Endometrial microvascular endothelial cells (primary cell): ENCODE results near the gene FCRL5. TPM values are rescaled to one million over a fixed set of nuclear protein-coding genes. Genes with fewer than 3 reads are reported as not detected.
"Not testable (repeated sequence)": the region's sequence is repeated elsewhere in the genome, so short reads cannot be mapped to it uniquely, and the experiment has no call there.

Source experiments
- in situ Hi-C: cut with HindIII; loops from 2 replicates; pipeline ENCODE4 v1.10.0; 2017; ENCODE audit warnings: low sequenced_read_pairs, low pct_unique_long_range_greater_than_20kb; ENCODE audit errors: inconsistent ontology term
- total RNA-seq: library from RNA; depleted of rRNA; stranded (reverse); fragments of >200 nt; gene quantifications from one replicate; pipeline ENCODE4 v1.2.3, GENCODE V29; 2015; ENCODE audit errors: inconsistent ontology term

FCRL5 gene
- total RNA-seq, 1 donor from 2014 or later: not detected

DNA sequence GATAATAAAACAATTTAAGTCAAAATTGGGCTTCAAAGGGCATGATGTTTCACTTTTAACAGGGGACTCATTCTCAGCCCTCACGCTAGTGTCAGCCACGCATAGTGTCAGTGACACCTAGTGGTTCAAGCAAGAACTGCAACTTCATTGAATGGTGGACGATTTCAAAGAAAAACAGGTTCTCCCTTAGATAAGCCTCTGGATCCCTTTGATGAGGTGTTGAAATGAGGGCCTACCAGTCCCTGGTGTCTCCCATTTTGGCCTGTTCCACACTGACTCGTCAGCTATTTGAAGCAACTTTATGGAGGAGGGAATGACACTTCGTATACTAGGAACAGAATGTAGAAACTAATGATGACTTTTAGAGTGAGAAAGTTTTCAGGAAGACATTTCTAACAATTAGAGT, 56.2 kb downstream of the FCRL5 start:
- in situ Hi-C loops: no loop called here

DNA sequence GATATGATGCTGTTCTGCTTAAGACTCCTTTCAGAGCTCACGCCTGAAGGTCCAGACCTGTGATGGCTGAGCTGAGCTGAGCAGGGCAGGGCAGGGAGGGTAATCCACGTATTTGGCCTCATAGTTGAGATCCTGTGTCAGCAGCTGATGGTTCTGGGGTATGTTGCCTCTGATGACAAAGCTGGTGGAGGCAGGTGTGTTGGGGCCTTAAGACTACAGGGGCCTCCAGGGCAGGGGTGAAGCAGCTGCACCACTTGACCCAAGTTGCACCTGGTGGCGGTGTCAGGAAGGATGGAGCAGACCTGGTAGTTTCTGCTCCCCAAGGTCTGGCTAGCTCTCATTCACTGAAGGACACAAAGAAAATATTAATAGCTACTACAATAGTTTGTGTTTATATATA, 57.0 kb downstream of the FCRL5 start:
- in situ Hi-C loops: no loop called here

DNA sequence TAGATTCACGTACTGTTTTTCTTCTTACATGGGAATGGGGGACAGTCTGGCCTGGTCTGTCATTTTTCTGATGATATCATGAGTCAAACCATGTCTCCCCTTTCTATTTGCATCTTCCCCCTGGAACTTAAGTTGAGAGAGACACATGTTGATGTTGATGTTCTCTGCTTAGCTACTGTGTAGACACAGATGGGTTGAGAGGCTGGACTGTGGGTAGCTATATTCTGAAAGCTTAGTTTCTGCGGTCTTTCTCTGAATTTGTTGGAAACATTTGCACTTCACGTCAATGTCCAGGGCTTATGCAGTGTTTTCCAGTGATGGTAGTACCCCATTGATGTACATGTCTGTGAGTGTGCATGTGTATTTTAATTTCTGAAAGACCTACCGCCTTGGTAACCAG, 58.2 kb downstream of the FCRL5 start:
- in situ Hi-C loops: no loop called here

DNA sequence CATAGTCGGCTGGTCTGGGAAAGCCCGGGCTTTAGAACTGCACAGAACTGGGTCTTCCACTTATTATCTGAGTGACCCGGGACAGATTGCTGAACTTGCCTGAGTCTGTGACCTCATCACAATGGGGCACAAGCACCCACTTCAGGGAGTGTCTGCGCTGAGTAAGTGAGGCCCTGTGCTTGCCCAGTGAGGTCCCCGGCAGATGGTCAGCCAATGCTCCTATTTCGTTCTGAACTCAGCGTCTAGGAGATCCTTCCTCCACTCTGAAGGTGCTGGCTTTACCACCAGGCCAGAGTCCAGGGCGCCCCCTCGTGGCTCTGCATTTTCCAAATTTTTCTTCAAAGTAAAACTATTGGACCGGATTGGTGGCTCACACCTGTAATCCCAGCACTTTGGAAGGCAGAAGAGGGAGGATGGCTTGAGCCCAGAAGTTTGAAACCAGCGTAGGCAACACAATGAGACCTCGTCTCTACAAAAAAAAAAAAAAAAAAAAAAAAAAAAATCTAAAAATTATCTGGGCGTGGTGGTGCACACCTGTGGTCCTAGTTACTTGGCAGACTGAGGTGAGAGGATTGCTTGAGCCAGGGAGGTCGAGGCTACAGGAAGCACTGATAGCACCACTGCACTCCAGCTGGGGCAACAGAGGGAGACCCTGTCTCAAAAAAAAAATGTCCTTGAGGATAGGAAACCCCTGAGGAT, 61.7 kb downstream of the FCRL5 start:
- in situ Hi-C loops: no loop called here

DNA sequence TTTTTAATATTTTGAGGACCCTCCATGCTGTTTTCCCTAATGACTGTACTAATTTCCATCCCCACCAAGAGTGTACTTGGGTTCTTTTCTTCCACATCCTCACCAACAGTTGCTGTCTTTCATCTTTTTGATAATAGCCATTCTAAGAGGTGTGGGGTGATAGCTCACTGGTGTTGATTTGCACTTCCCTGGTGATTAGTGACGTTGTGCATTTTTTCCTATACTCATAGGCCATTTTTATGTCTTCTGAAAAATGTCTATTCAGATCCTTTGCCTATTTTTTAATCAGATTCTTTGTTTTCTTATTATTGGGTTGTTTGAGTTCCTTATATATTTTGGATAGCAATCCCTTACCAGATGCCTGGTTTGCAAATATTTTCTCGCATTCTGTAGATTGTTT, 64.2 kb downstream of the FCRL5 start:
- in situ Hi-C loops: no loop called here

DNA sequence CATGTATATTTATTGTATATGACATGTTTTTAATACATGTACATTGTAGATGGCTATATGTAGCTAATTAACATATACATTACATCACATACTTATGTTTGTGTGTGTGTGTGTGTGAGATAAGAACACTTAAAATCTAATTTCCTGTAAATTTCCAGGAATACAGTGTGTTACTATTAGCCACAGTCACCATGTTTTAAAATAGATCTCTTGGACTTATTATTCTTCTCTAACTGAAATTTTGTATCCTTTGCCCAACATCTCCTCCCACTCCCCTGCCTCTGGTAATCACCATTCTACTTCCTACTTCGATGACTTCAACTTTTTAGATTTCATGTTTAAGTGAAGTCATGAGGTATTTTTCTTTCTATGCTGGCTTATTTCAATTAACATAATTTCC, 64.8 kb downstream of the FCRL5 start:
- in situ Hi-C loops: no loop called here

DNA sequence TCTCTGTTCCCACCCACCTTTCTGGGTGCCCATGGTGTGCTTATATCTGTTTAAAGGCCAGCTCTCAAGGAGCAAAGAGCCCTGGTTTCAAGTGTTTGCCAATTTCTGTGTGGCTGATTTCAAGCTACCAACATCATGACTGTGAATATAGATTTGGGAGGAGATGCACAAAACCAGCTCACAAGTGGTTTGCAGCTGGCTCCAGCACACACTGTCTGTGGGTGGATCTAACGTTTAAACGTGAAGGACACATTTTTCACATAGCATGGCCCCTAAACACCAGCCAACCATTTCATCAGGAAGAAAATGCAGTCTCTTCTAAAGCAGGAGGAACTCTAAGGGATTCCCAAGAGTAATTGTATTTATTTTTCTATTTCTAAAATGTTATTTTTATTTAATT, 65.2 kb downstream of the FCRL5 start:
- in situ Hi-C loops: no loop called here

DNA sequence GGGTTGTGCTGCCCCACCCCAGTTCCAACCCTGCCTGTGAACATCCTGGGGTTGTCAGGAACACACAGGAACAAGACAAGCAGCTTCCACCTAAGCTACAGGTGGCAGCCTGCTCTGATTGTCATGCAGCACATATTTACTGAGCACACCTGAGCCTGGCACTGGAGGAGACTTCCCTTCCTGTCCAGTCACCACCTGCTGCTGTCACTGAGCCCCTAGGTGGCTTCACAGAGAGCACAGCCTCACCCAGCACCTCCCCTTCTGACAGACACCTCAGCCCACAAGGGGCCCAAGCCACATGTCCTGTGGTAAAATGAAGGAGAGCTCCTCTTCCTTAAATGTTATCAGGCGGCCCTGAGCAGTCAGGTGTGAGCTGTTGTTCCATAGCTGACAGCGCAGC, 65.9 kb downstream of the FCRL5 start:
- in situ Hi-C loops: not testable (repeated sequence)

DNA sequence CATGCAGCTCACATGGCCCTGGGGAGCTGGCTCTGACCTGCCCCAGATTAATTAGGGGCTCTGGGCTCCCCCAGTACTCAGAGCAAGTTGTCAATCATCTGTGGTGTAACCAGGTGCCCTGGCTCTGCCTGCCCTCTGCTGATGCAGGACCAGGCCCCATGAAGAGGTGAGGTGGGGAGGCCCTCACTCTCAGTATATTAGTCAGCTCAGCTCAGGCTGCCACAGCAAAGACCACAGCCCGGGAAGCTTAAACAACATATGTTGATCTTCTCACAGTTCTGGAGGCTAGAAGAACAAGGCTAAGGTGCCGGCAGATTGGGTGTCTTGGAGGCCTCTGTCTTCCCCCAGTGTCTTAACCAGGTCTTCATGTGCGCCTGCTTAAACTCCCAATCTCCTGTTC, 66.5 kb downstream of the FCRL5 start:
- in situ Hi-C loops: no loop called here

DNA sequence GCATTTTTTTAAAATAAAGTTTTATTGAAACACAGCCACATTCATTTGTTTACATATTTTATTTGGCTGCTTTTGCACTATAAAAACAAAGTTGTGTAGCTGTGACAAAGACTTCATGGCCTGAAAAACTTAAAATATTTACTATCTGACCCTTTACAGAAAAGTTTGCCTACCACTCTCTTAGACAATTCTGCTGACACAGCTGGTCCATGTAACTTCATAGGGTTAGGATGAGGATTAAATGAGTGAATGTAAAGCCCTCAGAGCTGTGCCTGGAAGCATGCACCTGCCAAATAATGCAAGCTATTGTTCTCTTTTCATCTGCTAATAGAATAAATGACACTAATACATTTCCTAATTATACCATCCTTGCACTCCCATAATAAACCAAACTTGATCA, 67.7 kb downstream of the FCRL5 start:
- in situ Hi-C loops: no loop called here

DNA sequence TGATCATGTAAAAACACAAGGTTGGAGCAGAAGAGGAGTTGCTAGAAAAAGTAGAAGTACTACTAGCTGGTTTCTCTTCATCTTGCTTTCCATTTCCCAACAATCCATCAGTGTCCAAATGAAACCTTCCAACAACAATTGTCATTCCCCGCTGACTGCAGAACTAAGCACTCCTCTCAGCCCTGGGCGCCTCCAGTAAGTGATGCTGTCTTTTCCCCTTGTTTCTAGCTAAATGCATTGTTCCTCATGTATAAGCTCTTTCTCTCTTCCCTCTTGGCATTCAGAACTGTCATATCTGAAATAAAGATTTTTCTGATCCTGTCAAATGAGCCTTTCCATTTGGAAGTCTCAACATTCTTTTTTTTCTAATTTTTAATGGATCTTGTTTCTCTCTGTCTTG, 68.7 kb downstream of the FCRL5 start:
- in situ Hi-C loops: no loop called here

DNA sequence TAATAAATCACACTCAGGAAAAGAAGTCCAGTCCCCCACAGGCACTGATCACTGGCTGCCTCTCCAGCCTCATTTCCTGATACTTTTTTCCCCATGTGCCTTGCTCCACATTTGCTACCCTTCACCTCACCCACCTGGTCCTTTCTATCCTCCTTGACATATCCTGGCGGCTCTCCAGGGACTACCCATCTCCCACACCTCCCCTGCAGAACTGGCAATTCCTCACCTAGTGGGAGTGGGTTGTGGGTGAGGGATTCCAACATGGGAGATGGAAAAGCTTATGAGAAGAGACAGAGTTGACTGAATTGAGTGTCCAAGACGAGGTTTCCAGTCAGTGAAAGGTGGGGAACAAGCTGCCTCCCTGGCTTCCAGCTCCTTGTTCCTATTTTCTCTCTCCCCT, 69.6 kb downstream of the FCRL5 start:
- in situ Hi-C loops: no loop called here

DNA sequence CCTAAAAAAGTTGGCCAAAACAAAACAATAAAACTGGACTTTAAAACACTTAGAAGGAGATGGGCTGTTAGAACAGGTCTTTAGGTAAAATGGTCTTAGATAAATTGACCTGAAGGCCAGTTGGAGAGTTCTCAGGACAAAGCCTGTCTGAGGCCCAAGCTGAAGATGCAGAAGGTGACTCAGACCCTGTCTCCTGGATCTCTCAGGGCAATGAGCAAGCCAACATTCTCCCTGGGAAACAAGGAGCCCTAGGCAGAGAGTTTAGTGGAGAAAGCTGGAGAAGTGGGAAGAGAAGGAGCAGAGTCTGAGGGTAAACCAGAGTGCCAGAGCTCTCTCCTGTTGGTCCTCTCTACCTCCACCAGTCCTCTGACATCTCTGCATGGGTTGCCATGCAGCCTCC, 70.1 kb downstream of the FCRL5 start:
- in situ Hi-C loops: no loop called here

DNA sequence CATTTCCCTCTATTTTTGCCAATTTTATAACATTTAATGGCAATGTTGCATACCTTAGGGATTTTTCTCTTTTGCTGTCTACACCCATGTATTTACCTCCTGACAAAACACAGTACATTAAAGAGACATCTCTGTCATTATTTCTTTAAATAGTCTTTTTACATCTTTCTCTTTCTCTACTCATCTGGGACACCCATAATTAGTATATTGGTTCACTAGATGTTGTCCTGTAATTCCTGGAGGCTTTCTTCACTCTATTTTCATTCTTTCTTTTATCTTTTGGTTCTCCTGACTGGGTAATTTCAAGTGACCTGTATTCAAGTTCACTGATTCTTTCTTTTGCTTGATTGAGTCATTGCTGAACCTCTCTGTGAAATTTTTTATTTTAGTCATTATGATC, 74.3 kb downstream of the FCRL5 start:
- in situ Hi-C loops: no loop called here

DNA sequence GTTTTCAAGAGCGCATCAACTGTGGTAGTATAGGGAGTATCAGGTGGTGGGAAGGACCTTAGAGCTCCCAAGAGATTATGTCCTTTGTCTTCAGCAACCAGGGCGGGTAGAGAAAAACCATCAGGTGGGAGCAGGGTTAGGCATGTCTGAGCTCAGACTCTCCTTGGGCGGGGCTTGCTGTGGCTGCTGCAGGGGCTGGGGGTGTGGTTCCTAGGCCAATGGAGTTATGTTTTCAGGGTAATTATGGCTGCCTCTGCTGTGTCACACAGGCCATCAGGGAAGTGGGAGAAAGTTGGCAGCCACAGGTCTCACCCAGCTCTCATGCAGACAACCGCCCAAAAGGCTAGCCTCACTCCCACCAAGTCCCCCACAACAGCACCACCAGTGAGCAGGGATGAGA, 74.9 kb downstream of the FCRL5 start:
- in situ Hi-C loops: no loop called here

DNA sequence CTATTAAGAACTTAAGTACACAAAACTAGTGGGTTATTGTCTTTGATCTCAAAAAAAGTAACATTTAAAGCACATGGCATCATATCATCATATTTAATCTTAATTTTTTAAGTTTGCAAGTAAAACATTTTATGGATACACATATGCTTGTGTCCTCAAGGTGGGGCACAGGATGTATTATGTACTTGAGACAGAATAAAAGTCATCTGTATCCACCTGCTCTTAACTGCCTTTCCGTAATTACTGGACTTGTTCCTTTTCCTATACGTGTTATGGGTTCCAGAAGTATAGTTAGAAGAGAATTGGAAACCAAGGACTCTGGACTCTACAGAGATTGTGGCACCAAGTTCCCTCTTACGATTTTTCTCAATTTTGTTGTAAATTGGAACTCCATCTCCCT, 79.4 kb downstream of the FCRL5 start:
- in situ Hi-C loops: no loop called here

DNA sequence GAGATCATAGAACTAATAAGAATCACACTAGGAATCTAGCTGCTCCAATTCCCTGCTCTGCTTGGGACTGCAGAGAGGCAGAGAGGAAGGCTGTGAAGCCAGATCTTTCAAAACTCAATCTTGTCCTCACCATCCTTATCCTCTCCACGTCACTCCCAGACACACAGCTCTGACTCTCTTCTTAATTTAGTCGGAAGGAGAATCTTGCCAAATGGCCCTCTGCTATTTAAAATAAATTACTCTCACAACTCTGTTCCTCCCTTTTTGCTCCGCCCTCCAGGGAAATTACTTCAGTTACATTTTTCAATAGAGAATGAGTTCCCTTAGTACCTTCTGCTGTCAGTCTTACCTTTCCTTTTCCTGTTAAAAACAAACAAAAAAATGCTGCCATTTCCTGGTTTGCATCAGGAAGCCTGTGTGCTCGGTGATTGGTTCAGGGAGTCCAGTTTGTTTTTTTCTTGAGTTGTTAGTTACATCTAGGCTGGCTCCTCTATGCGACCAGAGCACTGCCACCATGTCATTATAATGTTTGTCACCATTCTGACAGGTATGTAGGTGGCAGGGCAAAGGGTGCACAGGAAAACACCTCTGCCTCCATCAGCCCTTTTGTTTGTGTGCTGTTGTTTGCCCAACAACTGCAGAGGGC, 80.1 kb downstream of the FCRL5 start:
- in situ Hi-C loops: no loop called here

DNA sequence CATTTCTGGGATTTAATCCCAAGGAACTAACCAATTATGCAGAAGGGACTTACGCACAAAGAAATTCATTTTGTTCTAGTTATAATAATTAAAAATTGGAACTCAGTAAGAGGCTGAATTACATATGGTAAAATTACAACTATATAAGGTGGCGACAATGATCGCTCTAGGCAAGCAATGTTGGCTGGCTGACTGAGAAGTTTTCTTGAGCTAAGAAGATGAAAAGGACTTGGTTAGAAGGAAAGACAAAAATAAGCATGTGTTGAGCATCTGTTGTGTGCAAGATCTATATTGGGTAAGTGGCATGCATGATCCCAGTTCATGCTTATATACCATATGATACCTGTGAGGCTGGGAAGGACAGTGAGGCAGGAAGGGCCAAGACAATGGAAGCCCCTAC, 80.8 kb downstream of the FCRL5 start:
- in situ Hi-C loops: no loop called here

DNA sequence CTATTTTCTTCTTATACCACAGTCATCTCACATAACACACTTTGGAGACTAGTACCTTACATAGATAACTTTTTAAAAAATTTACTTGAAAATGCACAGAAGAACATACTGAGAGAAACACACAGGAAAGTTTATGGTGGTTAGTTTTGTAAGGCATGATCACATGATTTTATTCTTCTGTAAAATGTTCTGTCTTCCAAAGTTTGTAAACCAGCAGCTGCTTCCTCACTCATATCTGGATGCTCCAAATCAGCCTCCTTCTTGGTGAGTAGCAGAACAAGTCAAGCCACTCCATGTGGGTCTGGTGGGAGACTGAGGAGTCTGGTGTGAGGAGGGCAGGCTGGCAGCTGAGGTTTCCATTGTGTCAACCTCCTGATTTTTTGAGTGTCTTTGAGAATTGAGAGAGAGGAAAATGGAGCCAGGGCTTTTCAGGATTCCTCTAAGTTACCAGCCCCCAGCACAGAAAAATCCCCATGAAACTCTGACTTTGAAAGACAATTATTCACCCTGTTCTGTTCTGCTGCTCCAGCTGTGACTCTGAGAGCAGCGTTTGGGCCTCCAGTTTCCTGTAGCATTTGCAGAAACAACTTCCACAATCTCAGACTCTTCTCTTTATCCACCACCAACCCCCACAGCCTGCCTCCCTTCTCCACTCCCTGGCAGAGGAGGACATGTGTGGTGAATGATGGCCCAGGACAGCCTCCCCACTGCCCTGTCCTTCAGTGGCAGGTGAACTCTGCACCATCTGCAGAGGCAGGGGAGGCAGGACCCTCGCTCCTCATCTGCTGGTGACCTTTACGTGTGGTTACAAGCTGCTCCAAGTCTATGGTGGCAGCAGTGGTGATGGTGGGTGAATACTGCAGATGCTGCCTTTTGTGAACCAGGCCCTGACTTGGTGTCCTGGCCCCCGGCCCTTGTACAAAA, 82.3 kb downstream of the FCRL5 start:
- in situ Hi-C loops: no loop called here

DNA sequence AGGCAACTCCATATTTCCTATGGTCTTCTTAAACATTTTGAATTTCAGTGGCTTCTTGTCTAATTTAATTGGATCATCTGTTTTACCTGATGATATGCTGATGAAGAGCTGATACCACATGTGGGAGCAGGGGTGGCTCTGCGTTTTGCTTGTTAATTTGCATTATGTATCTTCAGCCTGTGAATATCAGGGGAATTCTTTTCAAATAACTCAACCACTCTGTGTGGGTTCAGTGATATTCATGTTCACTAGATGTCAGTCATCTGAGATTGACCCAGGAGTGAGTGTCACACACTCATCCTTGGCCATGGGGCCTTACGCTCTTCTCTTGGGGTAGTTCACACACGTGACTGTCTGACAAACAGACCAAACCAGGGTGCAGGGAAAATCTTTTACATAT, 83.0 kb downstream of the FCRL5 start:
- in situ Hi-C loops: no loop called here
